Ovary (tissue), 9 donors: ENCODE results near the gene TMTC2. TPM values are rescaled to one million over a fixed set of nuclear protein-coding genes. Genes with fewer than 3 reads are reported as not detected.

Source experiments
- DNase-seq, 5 donors: peaks; one replicate each; pipeline ENCODE4 v3.0.0-alpha.2; 2019 to 2020
- H3K27ac ChIP-seq, 2 donors: fragments of 200-600 bp; one replicate each; pipeline versions ENCODE4 v1.5.1 to v1.8.0; 2019 to 2022
- H3K27me3 ChIP-seq: fragments of 200-600 bp; one replicate; pipeline ENCODE4 v1.8.0; 2022
- H3K36me3 ChIP-seq: fragments of 200-600 bp; sonication (generic); one replicate; pipeline ENCODE4 v1.5.1; 2019
- H3K4me1 ChIP-seq: one replicate; pipeline ENCODE4 v1.8.1; 2013; ENCODE audit warnings: mild to moderate bottlenecking, moderate library complexity; ENCODE audit not compliant: insufficient read depth
- H3K4me3 ChIP-seq: fragments of 200-600 bp; sonication (generic); one replicate; pipeline ENCODE4 v1.5.1; 2017
- H3K9me3 ChIP-seq, 2 donors: fragments of 200-600 bp in 1 of 2; sonication (generic) in 1 of 2; one replicate each; pipeline versions ENCODE4 v1.5.1 to v1.8.1; 2013 to 2019; ENCODE audit warnings: mild to moderate bottlenecking in 1 of 2, moderate library complexity in 1 of 2
- CTCF ChIP-seq, 3 donors: fragments of 450-650 bp in 2 of 3; fragments of 200-600 bp in 1 of 3; IDR thresholded peaks; one replicate each; pipeline versions ENCODE4 v1.5.1 to v1.8.0; 2016 to 2022; ENCODE audit warnings: antibody characterized with exemption in 3 of 3, mild to moderate bottlenecking in 1 of 3
- EP300 ChIP-seq: sonication (generic); formaldehyde crosslinking; IDR thresholded peaks from one replicate; pipeline ENCODE4 v1.6.1; 2017; ENCODE audit warnings: antibody characterized with exemption
- POLR2A ChIP-seq: fragments of 450-650 bp; IDR thresholded peaks from one replicate; pipeline ENCODE4 v1.6.1; 2017; ENCODE audit warnings: antibody characterized with exemption, mild to moderate bottlenecking, moderate library complexity
- WGBS, 3 donors: extraction: QIAGEN DNeasy Blood & Tissue Kit in 1 of 3; methylation state at CpG; one replicate each; pipeline versions ENCODE4 v1.1.5 to v1.1.7; 2013 to 2017; 5-methylcytosine and 5-hydroxymethylcytosine counted together
- intact Hi-C, 4 donors: fragments of 100-400 bp; cut with DNase I; formaldehyde crosslinking; loops; one replicate each; pipeline versions ENCODE4 v1.11.0 to v1.15.1; 2022 to 2023
- polyA plus RNA-seq, 2 donors: library from polyadenylated mRNA; stranded (reverse); fragments of 200-250 nt in 1 of 2; fragments of 350-450 nt in 1 of 2; fragmentation: Illumina TruSeq in 1 of 2; extraction: RNeasy Lipid Tissue Mini Kit (QIAGEN cat#74804) in 1 of 2; gene quantifications; one replicate each; pipeline ENCODE4 v1.2.3, GENCODE V29; 2013 to 2014
- total RNA-seq, 7 donors: library from RNA; depleted of rRNA in 2 of 7; stranded (reverse); fragments of >200 nt in 2 of 7; fragmentation: NEBNext Ultra II Directional in 3 of 7; extraction: Animal tissue kit (Norgen Biotek cat#: 25700) in 3 of 7; gene quantifications; one replicate each; pipeline versions ENCODE4 v1.1.0 to v1.2.4, GENCODE V29; 2016 to 2023
- donor health status: DM: no; HTN: no; CAD: no; lungs with moderate emphysema.
- donor health status: DM: no; HTN: no; CAD: no.
- donor health status: Bipolar disorder and iron deficiency.
- donor health status: DM: yes; HTN: yes; CAD: no.
- donor health status: DM: no; HTN: no; CAD: no.
- donor health status: DM: yes; HTN: yes; CAD: no.

The TMTC2 gene
- total and polyA plus RNA-seq, 9 donors: 2.0 to 22.6 (median 5.6) TPM

GRCh38 chr12:82647853-82648252, 38.9 kb upstream of the TMTC2 start:
- H3K4me3 ChIP-seq: no peak overlapping the region
- H3K27me3 ChIP-seq: no peaks in the 10 kb centered on the region
- H3K9me3 ChIP-seq: no peaks in the 10 kb centered on the region
- no peak for DNase-seq
- H3K4me1 ChIP-seq: no peaks in the 10 kb centered on the region
- intact Hi-C loops: no loop called here
- no peak for TF ChIP-seq POLR2A
- TF ChIP-seq CTCF (IDR thresholded peaks at IDR 0.05): no peak
- no peak for TF ChIP-seq EP300
- WGBS, 3 donors: 69 to 80% (median 75%) methylated on average over 4 of the region's 4 CpGs
- H3K27ac ChIP-seq: no peak overlapping the region
- no peaks in the 10 kb centered on the region for H3K36me3 ChIP-seq

- H3K36me3 ChIP-seq: no peaks in the 10 kb centered on the region
- H3K27ac ChIP-seq: no peak overlapping the region
- no peaks in the 10 kb centered on the region for H3K27me3 ChIP-seq
- H3K4me1 ChIP-seq: no peaks in the 10 kb centered on the region
- WGBS, 3 donors: 73 to 80% (median 78%) methylated on average over 5 of the region's 5 CpGs
- DNase-seq: no peak
- no peaks in the 10 kb centered on the region for H3K9me3 ChIP-seq
- no peak for TF ChIP-seq POLR2A
- intact Hi-C loops: no loop called here
- H3K4me3 ChIP-seq: no peak overlapping the region
These were observed 38.3 kb upstream of the TMTC2 start for GRCh38 chr12:82648259-82648909.

GRCh38 chr12:82650627-82651337, 35.9 kb upstream of the TMTC2 start:
- intact Hi-C loops: no loop called here
- Histone ChIP-seq H3K27me3 (no peaks in the 10 kb centered on the region), H3K36me3 (no peaks in the 10 kb centered on the region), H3K4me3 (no peak overlapping the region), H3K27ac (no peak overlapping the region), H3K9me3 (no peaks in the 10 kb centered on the region), H3K4me1 (no peaks in the 10 kb centered on the region)
- 63 to 85% (median 81%) methylated on average over 3 of the region's 3 CpGs for WGBS, 3 donors
- no peak for TF ChIP-seq CTCF (IDR thresholded peaks at IDR 0.05)
- TF ChIP-seq EP300: no peak
- TF ChIP-seq POLR2A: no peak
- DNase-seq: no peak

GRCh38 chr12:82651489-82651888, 35.2 kb upstream of the TMTC2 start:
- no peak for DNase-seq
- no peak overlapping the region for H3K4me3 ChIP-seq
- H3K4me1 ChIP-seq: no peaks in the 10 kb centered on the region
- WGBS, 3 donors: 80 to 89% (median 83%) methylated on average over 4 of the region's 4 CpGs
- intact Hi-C loops: no loop called here
- no peaks in the 10 kb centered on the region for H3K36me3 ChIP-seq
- no peaks in the 10 kb centered on the region for H3K27me3 ChIP-seq
- no peak for TF ChIP-seq POLR2A
- no peak for TF ChIP-seq EP300
- no peak for TF ChIP-seq CTCF (IDR thresholded peaks at IDR 0.05)
- H3K9me3 ChIP-seq: no peaks in the 10 kb centered on the region
- no peak overlapping the region for H3K27ac ChIP-seq

GRCh38 chr12:82652071-82652470, 34.6 kb upstream of the TMTC2 start:
- no peak for DNase-seq
- H3K4me1 ChIP-seq: no peaks in the 10 kb centered on the region
- H3K9me3 ChIP-seq: no peaks in the 10 kb centered on the region
- TF ChIP-seq EP300 (no peak), CTCF (IDR thresholded peaks at IDR 0.05) (no peak), POLR2A (no peak)
- H3K36me3 ChIP-seq: no peaks in the 10 kb centered on the region
- 94 to 98% (median 98%) methylated on average over 1 of the region's 1 CpG for WGBS, 3 donors
- no peak overlapping the region for H3K4me3 ChIP-seq
- no peak overlapping the region for H3K27ac ChIP-seq
- intact Hi-C loops: no loop called here
- no peaks in the 10 kb centered on the region for H3K27me3 ChIP-seq
